ENCODE measurements around the gene ILK. TPM values are rescaled to one million over a fixed set of nuclear protein-coding genes. Genes with fewer than 3 reads are reported as not detected.

Gene ILK
- total RNA-seq, 4 donors from 2014 or later = 59.8 to 83.8 (median 71.5) TPM

GRCh38 chr11:6601041-6601461, 2.5 kb upstream of the ILK start:
- H3K36me3 ChIP-seq = peaks cover 39% of the 10 kb centered on the region
- H3K27ac ChIP-seq = no peak overlapping the region
- TF ChIP-seq POLR2A (IDR thresholded peaks at IDR 0.05) (no peak), EP300 (IDR thresholded peaks at IDR 0.05) (no peak), POLR2AphosphoS5 (IDR thresholded peaks at IDR 0.05) (no peak), CTCF (IDR thresholded peaks at IDR 0.05) (no peak)
- peaks cover 35% of the 10 kb centered on the region for H3K4me1 ChIP-seq
- H3K9me3 ChIP-seq = no peaks in the 10 kb centered on the region
- DNase-seq (ENCODE audit: low spot score in 2 of 2) = no peak
- no peak overlapping the region for H3K4me3 ChIP-seq
- H3K27me3 ChIP-seq = no peaks in the 10 kb centered on the region
- WGBS = 92% methylated on average over 13 of the region's 13 CpGs

DNA sequence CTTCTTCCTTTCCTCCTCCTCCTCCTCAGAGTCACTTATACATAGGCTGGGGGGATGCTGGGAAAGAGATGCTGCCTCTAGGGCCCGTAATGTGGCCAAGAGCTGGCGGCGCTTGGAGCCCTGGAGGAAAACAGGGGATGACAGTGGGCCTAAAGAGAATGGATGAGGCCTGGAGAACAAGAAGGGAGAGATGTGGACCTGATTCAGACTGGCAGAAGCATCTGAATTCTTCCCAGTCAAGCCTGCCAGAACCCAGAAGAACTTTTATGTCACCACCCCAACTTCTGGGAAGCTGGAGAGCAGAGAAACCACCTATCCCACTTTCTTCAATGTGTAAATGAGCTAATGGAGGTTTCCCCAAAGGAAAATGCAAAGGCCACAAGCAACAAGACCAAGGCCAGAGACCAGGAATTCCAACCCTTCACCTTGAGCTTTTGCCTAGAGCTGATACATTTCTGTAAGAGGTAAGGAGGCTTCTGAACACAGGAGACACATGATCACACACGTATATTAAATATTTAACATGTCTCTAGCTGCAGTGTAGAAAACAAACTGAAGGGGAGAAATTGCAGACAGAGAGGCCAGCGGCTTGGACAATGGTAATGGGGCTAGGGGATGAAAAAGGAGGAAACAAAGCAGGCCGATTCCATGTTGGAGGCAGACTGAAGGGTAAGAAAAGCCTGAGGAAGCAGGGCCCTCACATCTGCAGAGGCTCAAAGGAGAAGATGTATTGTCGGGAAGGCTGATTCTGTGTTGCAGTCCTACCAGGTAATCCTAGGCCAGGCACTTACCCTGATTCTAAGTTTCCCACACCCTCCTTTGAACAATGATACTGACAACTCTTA, 1.3 kb upstream of the ILK start:
- DNase-seq (ENCODE audit: low spot score in 2 of 2) = no peak

GRCh38 chr11:6604081-6604626, 580 bp downstream of the ILK start:
- Histone ChIP-seq H3K9me3 (no peaks in the 10 kb centered on the region), H3K27me3 (no peaks in the 10 kb centered on the region), H3K36me3 (peaks cover 37% of the 10 kb centered on the region), H3K27ac (peak overlapping the region; percentile 89), H3K4me3 (peak overlapping the region; percentile 54), H3K4me1 (peaks cover 60% of the 10 kb centered on the region)
- no peak for TF ChIP-seq EP300 (IDR thresholded peaks at IDR 0.05)
- no peak for TF ChIP-seq CTCF (IDR thresholded peaks at IDR 0.05)
- no peak for TF ChIP-seq POLR2AphosphoS5 (IDR thresholded peaks at IDR 0.05)
- no peak for TF ChIP-seq POLR2A (IDR thresholded peaks at IDR 0.05)
- WGBS = 0% methylated on average over 9 of the region's 20 CpGs
- no peak for DNase-seq (ENCODE audit: low spot score in 2 of 2)

More for the DNA sequence above, 1.3 kb upstream of the ILK start:
- Histone ChIP-seq H3K9me3 (no peaks in the 10 kb centered on the region), H3K36me3 (peaks cover 33% of the 10 kb centered on the region), H3K4me1 (peaks cover 48% of the 10 kb centered on the region), H3K27ac (no peak overlapping the region), H3K27me3 (no peaks in the 10 kb centered on the region), H3K4me3 (peak overlapping the region; percentile 54)
- TF ChIP-seq EP300 (IDR thresholded peaks at IDR 0.05) = no peak
- no peak for TF ChIP-seq POLR2A (IDR thresholded peaks at IDR 0.05)
- TF ChIP-seq POLR2AphosphoS5 (IDR thresholded peaks at IDR 0.05) = no peak
- TF ChIP-seq CTCF (IDR thresholded peaks at IDR 0.05) = no peak
- WGBS = 50% methylated on average over 7 of the region's 7 CpGs

- Histone ChIP-seq H3K4me1 (peaks cover 60% of the 10 kb centered on the region), H3K27me3 (no peaks in the 10 kb centered on the region), H3K4me3 (peak overlapping the region; percentile 54), H3K27ac (no peak overlapping the region), H3K36me3 (peaks cover 37% of the 10 kb centered on the region), H3K9me3 (no peaks in the 10 kb centered on the region)
- no peak for TF ChIP-seq EP300 (IDR thresholded peaks at IDR 0.05)
- TF ChIP-seq POLR2AphosphoS5 (IDR thresholded peaks at IDR 0.05) = no peak
- no peak for TF ChIP-seq CTCF (IDR thresholded peaks at IDR 0.05)
- no peak for TF ChIP-seq POLR2A (IDR thresholded peaks at IDR 0.05)
- WGBS = 28% methylated on average over 3 of the region's 3 CpGs
- no peak for DNase-seq (ENCODE audit: low spot score in 2 of 2)
Observed at GRCh38 chr11:6604790-6605189, 1.2 kb downstream of the ILK start.

DNA sequence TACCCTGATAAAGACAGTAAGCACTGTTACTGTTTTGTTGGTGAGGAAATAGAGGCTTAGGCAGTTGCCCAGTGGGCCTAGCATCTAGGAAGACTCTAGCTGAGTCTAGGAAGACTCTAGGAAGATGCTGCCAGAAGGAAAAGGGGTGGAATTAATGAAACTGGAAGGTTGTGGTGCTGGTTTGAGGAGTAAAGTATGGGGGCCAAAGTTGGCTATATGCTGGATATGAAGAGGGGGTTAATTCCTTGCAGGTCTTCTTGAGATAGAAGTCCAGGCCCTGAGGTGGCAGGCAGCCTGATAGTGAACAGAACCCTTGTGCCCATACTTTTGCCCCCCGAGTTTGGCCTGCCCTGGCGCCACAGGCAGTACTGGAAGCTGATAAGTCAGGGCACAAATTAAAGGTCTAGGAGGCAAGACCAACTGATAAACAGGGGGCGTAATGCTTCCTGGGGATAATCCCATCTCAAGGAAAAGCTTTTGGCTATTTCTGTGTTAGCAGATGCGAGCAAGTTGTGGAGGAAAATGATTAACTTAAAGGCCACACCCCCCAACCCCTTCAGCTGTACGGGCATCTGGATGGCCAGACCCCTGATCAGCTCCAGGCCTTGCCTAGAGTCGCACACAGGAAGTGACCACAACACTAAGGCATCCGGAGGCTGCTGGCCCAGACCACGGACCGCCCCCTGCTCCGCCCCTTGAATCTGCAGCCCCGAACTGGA, 3.1 kb downstream of the ILK start:
- Histone ChIP-seq H3K9me3 (no peaks in the 10 kb centered on the region), H3K27me3 (no peaks in the 10 kb centered on the region), H3K27ac (peak overlapping the region; percentile 83), H3K36me3 (peaks cover 31% of the 10 kb centered on the region), H3K4me3 (peak overlapping the region; percentile 54), H3K4me1 (peaks cover 67% of the 10 kb centered on the region)
- 13% methylated on average over 11 of the region's 11 CpGs for WGBS
- TF ChIP-seq CTCF (IDR thresholded peaks at IDR 0.05) = no peak
- peak in 1 of 3 donors; percentile 44 for TF ChIP-seq POLR2AphosphoS5 (IDR thresholded peaks at IDR 0.05)
- TF ChIP-seq EP300 (IDR thresholded peaks at IDR 0.05) = peak; percentile 10
- no peak for TF ChIP-seq POLR2A (IDR thresholded peaks at IDR 0.05)
- DNase-seq (ENCODE audit: low spot score in 2 of 2) = peak; percentile 94 to 96

Measured in suprapubic skin (tissue), 4 donors.